ENCODE results near the gene PCNX3. TPM values are rescaled to one million over a fixed set of nuclear protein-coding genes. Genes with fewer than 3 reads are reported as not detected.

PCNX3 gene
- total RNA-seq, 1 donor from 2014 or later: 61.8 TPM

- Mint-ChIP-seq H3K36me3 (peaks cover 17% of the 10 kb centered on the region), H3K4me1 (no peaks in the 10 kb centered on the region), H3K9me3 (no peaks in the 10 kb centered on the region), H3K27me3 (ENCODE audit: low read depth) (no peaks in the 10 kb centered on the region), H3K27ac (no peak overlapping the region), H3K4me3 (no peak overlapping the region)
- no peak for DNase-seq (ENCODE audit: low spot score in 2 of 2, unreplicated experiment in 2 of 2)
- TF ChIP-seq CTCF (IDR thresholded peaks at IDR 0.05; ENCODE audit: unreplicated experiment): no peak
Observed at GRCh38 chr11:65625628-65626342, 10.2 kb downstream of the PCNX3 start.

DNA sequence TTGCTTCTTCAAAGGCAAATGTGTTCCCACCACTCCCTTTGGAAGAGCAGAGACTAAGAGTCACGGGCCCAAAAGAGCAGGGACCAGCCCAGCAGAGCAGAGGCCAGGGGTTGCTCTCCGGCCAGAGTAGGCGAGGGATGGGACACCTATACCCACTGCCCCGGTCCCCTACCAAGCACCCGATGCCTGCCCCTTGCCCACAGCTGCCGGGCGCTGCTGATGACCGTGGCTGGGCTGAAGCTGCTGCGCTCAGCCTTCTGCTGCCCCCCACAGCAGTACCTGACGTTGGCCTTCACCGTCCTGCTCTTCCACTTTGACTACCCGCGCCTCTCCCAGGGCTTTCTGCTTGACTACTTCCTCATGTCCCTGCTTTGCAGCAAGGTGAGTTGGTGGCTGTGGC lies 11.6 kb downstream of the PCNX3 start:
- Mint-ChIP-seq H3K27me3 (ENCODE audit: low read depth) (no peaks in the 10 kb centered on the region), H3K9me3 (no peaks in the 10 kb centered on the region), H3K36me3 (peaks cover 17% of the 10 kb centered on the region), H3K27ac (no peak overlapping the region), H3K4me1 (no peaks in the 10 kb centered on the region), H3K4me3 (no peak overlapping the region)
- no peak for TF ChIP-seq CTCF (IDR thresholded peaks at IDR 0.05; ENCODE audit: unreplicated experiment)
- no peak for DNase-seq (ENCODE audit: low spot score in 2 of 2, unreplicated experiment in 2 of 2)

GRCh38 chr11:65629579-65629978 lies 14.0 kb downstream of the PCNX3 start:
- H3K27ac Mint-ChIP-seq: no peak overlapping the region
- no peak overlapping the region for H3K4me3 Mint-ChIP-seq
- H3K4me1 Mint-ChIP-seq: no peaks in the 10 kb centered on the region
- no peaks in the 10 kb centered on the region for H3K27me3 Mint-ChIP-seq (ENCODE audit: low read depth)
- H3K36me3 Mint-ChIP-seq: peaks cover 12% of the 10 kb centered on the region
- DNase-seq (ENCODE audit: low spot score in 2 of 2, unreplicated experiment in 2 of 2): no peak
- no peak for TF ChIP-seq CTCF (IDR thresholded peaks at IDR 0.05; ENCODE audit: unreplicated experiment)
- no peaks in the 10 kb centered on the region for H3K9me3 Mint-ChIP-seq

DNA sequence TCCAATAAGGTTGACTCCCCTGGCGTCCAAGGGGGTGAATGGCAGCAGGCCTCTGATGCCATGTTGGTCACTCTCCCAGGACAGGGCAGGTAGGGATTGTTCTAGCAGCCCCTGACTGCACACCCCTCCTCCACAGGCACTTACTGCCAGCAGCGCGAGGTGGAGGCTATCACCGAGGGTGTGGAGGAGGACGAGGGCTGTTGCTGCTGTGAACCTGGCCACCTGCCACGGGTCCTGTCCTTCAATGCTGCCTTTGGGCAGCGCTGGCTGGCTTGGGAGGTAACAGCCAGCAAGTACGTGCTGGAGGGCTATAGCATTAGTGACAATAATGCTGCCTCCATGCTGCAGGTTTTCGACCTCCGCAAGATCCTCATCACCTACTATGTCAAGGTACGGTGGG lies 14.6 kb downstream of the PCNX3 start:
- peaks cover 16% of the 10 kb centered on the region for H3K36me3 Mint-ChIP-seq
- no peak overlapping the region for H3K4me3 Mint-ChIP-seq
- H3K27me3 Mint-ChIP-seq (ENCODE audit: low read depth): no peaks in the 10 kb centered on the region
- H3K4me1 Mint-ChIP-seq: no peaks in the 10 kb centered on the region
- H3K27ac Mint-ChIP-seq: no peak overlapping the region
- no peak for TF ChIP-seq CTCF (IDR thresholded peaks at IDR 0.05; ENCODE audit: unreplicated experiment)
- no peak for DNase-seq (ENCODE audit: low spot score in 2 of 2, unreplicated experiment in 2 of 2)
- no peaks in the 10 kb centered on the region for H3K9me3 Mint-ChIP-seq

GRCh38 chr11:65633390-65634108 lies 18.0 kb downstream of the PCNX3 start:
- Mint-ChIP-seq H3K27me3 (ENCODE audit: low read depth) (no peaks in the 10 kb centered on the region), H3K27ac (no peak overlapping the region), H3K4me1 (peaks cover 6% of the 10 kb centered on the region), H3K4me3 (no peak overlapping the region), H3K36me3 (peaks cover 14% of the 10 kb centered on the region), H3K9me3 (no peaks in the 10 kb centered on the region)
- no peak for TF ChIP-seq CTCF (IDR thresholded peaks at IDR 0.05; ENCODE audit: unreplicated experiment)
- no peak for DNase-seq (ENCODE audit: low spot score in 2 of 2, unreplicated experiment in 2 of 2)

All from mesothelial cell of epicardium (in vitro differentiated cells).